Cardiac muscle cell (in vitro differentiated cells and primary cell): ENCODE data around the gene UPB1. TPM values are rescaled to one million over a fixed set of nuclear protein-coding genes. Genes with fewer than 3 reads are reported as not detected.

Source experiments
- DNase-seq, 2 donors: peaks; one replicate each; pipeline versions ENCODE4 v3.0.0 to v3.0.0-alpha.2; 2010 to 2017; ENCODE audit warnings: low read depth in 1 of 2, low spot score in 1 of 2
- H3K27ac ChIP-seq: fragments of 200-600 bp; sonication (generic); 2 replicates; pipeline ENCODE4 v1.5.1; 2016
- H3K27me3 ChIP-seq: fragments of 200-600 bp; sonication (generic); 2 replicates; pipeline ENCODE4 v1.6.0; 2016; ENCODE audit warnings: control low read depth
- H3K36me3 ChIP-seq: fragments of 200-600 bp; sonication (generic); 2 replicates; pipeline ENCODE4 v1.5.1; 2016; ENCODE audit warnings: control low read depth
- H3K4me1 ChIP-seq: fragments of 200-600 bp; sonication (generic); 2 replicates; pipeline ENCODE4 v1.8.1; 2017; ENCODE audit warnings: low read depth, mild to moderate bottlenecking, mixed run types
- H3K4me3 ChIP-seq: fragments of 200-600 bp; sonication (generic); 2 replicates; pipeline ENCODE4 v1.5.1; 2016; ENCODE audit warnings: mild to moderate bottlenecking
- H3K9me3 ChIP-seq: fragments of 200-600 bp; sonication (generic); 2 replicates; pipeline ENCODE4 v1.5.1; 2017; ENCODE audit warnings: low read depth, mild to moderate bottlenecking, control low read depth
- CTCF ChIP-seq: IDR thresholded peaks from 2 replicates; pipeline ENCODE4 v1.5.1; 2012; ENCODE audit warnings: low read depth, mild to moderate bottlenecking, low read length
- polyA plus RNA-seq: library from polyadenylated mRNA; unstranded; fragments of >200 nt; fragmentation: Nextera tagmentation; extraction: Ambion mirVana; gene quantifications from 2 replicates; pipeline ENCODE4 v1.2.1, GENCODE V29; 2016
- total RNA-seq: library from RNA; depleted of rRNA; stranded (reverse); fragments of >200 nt; gene quantifications from 2 replicates; pipeline ENCODE4 v1.2.3, GENCODE V29; 2016

UPB1 gene
- total and polyA plus RNA-seq, 2 experiments from 2014 or later: 1.6 to 4.0 TPM

DNA sequence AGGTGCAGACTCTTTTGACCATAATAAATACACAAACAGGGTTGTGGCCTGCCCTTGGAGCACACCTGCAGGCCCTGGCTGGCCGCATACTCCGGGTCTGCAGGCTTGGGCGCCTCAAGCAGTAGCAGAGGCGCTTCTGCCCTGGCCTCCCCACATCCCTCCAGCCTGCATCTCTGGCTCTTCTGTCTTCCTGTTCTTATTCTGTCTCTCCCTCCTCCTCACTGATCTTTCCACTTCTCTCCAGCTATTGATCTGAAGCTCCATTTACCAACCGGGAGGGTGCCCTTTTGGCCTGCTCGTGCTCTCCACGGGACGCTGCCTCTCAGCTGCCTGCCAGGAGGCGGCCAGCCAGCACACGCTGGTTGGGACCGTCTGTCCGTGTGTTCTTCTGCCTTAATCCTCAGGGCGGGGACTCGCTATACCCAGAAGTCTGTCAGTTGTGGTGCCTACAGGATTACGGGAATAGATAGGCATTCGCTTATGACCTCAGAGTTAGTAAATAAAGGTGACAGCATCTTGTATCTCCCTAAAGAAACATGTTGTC lies 5.2 kb downstream of the UPB1 start:
- H3K27me3 ChIP-seq: no peaks in the 10 kb centered on the region

GRCh38 chr22:24501301-24502005 lies 6.3 kb downstream of the UPB1 start:
- peaks cover 26% of the 10 kb centered on the region for H3K4me1 ChIP-seq
- no peak for TF ChIP-seq CTCF
- peak overlapping the region; percentile 38 for H3K27ac ChIP-seq
- H3K36me3 ChIP-seq: no peaks in the 10 kb centered on the region
- H3K4me3 ChIP-seq: no peak overlapping the region
- no peaks in the 10 kb centered on the region for H3K27me3 ChIP-seq
- H3K9me3 ChIP-seq: no peaks in the 10 kb centered on the region
- DNase-seq: peak in 1 of 2 donors; percentile 54

More for the DNA sequence above, 5.2 kb downstream of the UPB1 start:
- Histone ChIP-seq H3K27ac (no peak overlapping the region), H3K4me3 (no peak overlapping the region), H3K36me3 (no peaks in the 10 kb centered on the region), H3K4me1 (peaks cover 26% of the 10 kb centered on the region), H3K9me3 (no peaks in the 10 kb centered on the region)
- TF ChIP-seq CTCF: no peak
- no peak for DNase-seq

GRCh38 chr22:24502034-24502433 lies 6.9 kb downstream of the UPB1 start:
- no peak overlapping the region for H3K4me3 ChIP-seq
- no peak overlapping the region for H3K27ac ChIP-seq
- no peaks in the 10 kb centered on the region for H3K36me3 ChIP-seq
- no peaks in the 10 kb centered on the region for H3K27me3 ChIP-seq
- peaks cover 27% of the 10 kb centered on the region for H3K4me1 ChIP-seq
- TF ChIP-seq CTCF: no peak
- H3K9me3 ChIP-seq: no peaks in the 10 kb centered on the region
- DNase-seq: no peak

- no peaks in the 10 kb centered on the region for H3K27me3 ChIP-seq
- H3K4me1 ChIP-seq: peaks cover 32% of the 10 kb centered on the region
- DNase-seq: no peak
- no peak overlapping the region for H3K27ac ChIP-seq
- H3K36me3 ChIP-seq: no peaks in the 10 kb centered on the region
- no peak for TF ChIP-seq CTCF
- H3K9me3 ChIP-seq: no peaks in the 10 kb centered on the region
- no peak overlapping the region for H3K4me3 ChIP-seq
These were observed 7.4 kb downstream of the UPB1 start for GRCh38 chr22:24502541-24502940.

DNA sequence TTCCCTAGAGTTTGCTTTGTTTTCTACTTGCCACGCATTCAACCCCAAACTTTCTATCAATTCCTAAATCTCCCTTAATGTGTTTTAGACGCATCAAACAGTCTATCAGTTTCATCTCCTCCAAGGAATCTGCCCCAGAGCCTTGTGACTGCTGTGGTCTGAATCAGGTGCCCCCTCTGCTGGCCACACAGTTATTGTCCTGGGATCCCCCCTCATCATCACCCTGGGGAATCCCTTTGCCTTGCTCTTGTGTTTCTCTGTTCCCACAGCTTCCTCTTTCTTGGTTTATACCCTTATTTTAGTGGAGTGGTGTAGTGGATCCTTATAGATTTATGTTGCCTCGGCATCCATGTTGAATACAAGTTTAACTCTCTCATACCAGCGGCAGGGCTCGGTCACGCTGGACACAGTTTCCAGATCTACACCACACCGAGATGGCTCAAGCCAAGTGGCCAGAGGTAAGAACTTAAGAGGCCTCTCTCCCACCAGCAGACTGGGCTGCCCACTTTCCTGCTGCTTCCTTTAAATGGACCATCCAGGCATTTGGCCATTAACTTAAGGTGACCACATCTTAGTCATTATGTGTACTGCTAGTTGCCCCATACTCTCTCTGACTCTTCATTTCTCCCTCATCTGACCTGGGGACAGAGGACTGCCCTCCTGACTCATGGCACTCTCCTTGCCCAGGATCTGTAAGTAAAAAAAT lies 8.2 kb downstream of the UPB1 start:
- no peaks in the 10 kb centered on the region for H3K9me3 ChIP-seq
- H3K4me3 ChIP-seq: no peak overlapping the region
- peak; percentile 63 to 71 for DNase-seq
- H3K27ac ChIP-seq: no peak overlapping the region
- H3K36me3 ChIP-seq: no peaks in the 10 kb centered on the region
- peak; percentile 80 for TF ChIP-seq CTCF
- H3K27me3 ChIP-seq: no peaks in the 10 kb centered on the region
- peaks cover 31% of the 10 kb centered on the region for H3K4me1 ChIP-seq
